Stimulated activated CD8-positive, alpha-beta memory T cell treated with anti-CD3 and anti-CD28 coated beads, Interleukin-15, amount 100 ng/mL, for 4 hours (primary cell): Measurements from ENCODE around the gene NALCN.
"Not testable (repeated sequence)": the region's sequence is repeated elsewhere in the genome, so short reads cannot be mapped to it uniquely, and the experiment has no call there.

Experiments used
- DNase-seq, 2 donors: peaks; one replicate each; pipeline ENCODE4 v3.0.0-alpha.2; 2020; ENCODE audit warnings: low read depth in 2 of 2

NALCN gene

DNA sequence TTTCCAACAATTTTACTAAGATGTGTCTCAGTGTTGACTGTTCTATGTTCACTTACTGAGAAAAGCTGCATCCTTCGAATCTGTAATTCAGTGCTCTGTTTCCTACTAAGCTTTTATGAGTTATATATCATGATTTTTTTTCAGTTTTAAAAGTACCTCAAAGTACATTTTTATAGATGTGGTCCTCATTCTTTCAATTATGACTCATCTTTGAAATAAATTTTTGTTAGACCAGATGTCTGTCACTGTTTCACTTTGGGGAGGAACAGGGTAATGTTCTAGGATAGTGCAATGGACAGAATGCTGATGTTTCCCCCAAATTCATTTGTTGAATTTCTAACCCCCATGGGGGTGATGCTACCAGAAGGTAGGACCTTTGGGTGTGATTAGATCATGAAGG is 74.8 kb downstream of the NALCN start:
- no peak for DNase-seq

DNA sequence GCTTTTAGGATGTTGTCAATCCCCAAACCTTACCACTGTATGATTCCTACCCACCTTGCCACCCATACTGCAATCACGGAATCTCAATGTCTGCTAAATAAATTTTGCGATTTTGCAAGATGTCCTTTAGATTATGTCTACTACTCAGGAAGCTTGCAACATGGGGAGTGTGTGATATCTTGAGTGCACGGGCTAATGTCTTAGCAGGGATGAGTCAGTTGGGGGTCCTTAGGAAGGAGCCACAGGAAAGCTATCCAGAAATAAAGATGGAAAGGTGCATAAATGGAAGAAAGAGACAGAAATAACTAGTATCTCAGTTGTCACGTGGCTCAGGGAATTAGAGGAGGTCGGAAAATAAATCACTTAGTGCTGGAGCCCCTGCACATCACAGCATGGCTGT is 77.1 kb downstream of the NALCN start:
- no peak for DNase-seq

DNA sequence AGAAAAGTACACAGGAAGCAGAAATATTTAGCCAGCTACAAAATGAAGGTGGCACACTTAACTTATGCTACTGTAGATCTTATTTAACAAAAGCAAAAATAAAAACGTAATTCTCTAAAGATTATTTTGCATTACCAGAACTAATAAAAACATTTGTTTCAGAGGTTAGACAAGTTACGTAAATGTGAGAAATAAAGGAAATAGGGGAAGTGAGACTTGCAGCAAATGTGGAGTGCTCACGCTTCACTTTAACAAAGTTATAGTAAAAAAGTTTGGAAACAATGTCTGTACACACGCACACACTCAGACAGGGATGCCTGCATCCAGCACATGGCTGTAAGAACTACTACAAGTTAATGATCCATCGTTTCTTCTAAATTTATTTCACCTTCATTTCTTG is 83.7 kb downstream of the NALCN start:
- no peak for DNase-seq

DNA sequence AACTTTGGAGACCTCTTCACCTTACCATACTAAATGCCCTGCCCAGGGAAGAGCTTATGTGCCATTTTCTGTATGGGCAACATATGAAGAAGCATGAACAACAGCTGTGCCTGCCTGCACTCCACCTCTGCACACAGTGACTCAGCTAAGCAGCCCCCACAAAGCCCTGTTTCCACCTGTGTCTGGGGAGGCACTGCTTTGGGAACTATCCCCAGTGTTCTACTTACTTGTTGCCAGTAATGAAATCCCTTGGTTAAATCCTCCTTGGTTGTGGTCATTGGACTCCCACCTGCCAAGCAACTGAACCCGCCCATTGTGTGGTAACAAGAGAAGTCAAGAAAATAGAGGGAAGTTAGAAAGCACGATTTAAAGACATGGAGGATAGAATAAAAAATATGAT is 84.6 kb downstream of the NALCN start:
- no peak for DNase-seq

DNA sequence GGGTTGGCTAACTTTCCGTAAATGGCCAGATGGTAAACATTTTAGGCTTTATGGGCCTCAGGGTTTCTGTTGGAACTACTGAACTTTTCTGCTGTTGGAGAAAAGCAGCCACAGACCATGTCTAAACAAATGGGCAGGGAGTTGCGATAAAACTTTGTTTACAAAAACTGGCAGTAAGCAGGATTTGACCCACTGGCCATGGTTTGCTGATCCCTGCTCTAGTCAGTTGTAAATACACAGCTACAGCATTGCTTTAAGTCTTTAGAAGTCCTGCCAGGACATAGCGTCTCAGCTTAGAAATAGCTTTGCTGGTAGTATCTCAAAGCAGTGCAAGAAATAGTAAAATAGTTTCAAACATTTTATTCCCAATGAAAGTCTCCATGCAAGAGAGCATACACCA is 88.4 kb downstream of the NALCN start:
- DNase-seq: no peak

DNA sequence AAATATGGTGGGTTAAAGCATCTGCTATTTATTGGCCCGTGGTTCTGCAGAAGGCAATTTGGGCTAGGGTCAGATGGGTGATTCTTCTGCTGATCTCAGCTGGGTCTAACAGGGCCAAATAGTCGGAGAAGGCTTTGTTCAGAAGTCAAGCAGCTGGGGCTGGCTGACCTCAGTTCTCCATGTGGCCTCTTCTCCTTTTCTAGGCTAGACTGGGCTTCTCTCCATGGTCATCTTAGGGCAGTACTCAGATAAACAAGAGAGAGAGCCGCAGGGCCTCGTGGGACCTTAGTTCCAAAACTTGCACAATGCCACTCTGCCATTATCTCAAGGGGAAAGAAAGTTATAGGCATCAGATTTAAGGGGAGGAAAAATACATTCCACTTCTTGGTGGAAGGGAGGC is 89.6 kb downstream of the NALCN start:
- no peak for DNase-seq

DNA sequence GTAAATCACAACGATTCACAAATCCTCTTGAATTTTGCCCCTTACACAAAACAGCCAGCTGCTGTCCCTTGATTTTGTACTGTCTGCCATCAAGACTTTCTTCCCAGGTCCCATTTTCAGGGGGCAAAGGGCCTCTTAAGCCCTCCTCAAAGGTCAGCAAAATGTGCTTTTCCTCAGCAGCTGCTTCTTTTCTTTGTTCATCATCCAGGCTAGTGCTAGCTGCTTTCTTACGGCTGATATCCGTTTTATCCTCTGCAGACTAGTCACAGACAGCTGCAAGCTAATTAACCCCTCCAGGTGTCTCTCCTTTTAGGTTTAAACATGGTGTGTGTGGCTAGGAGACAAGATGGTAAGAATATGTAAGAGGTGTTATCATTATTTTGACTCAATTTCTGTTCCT is 90.9 kb downstream of the NALCN start:
- DNase-seq: no peak

DNA sequence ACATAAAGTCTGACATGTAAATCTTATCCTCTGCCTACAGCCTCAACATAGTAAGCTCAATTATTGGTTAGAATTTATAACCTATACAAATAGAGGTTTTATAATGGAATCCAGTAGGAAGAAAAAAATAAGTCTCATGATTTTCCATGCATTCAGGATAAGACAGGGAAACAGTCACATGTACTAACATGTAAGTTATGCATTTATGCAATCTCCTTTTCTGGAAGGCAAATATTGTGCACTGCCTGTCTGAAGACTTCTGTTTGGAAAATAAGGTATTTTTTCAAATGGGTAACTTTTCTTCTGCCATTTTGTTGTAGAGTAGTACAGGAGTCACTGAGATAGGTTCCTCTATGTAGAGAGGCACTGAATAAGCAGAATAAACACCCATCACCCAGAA is 92.7 kb downstream of the NALCN start:
- no peak for DNase-seq

DNA sequence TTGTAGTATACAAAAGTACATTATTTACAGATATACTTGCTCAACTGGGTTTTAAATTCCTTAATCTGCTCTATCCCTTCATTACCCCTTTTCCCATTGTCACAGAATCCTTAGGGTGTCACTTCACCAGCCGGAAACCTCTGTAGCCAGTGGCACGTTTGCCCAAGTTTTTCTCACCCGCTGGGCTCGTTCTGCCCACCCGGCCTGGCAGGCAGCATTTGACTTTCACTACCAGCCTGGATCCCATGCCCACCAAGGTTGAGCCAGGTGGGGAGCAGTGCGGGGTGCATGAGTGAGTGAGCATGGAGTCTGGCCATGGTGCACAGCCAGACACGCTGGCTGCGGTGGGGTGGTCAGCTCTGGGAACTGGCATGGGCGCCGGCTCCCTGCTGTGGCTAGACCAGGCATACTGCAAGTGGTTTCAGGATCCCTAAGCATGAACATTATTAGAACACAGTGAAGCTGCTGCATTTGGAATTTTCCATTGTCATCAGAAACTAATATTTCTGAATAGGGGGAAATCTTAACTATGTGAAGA is 98.3 kb downstream of the NALCN start:
- no peak for DNase-seq

DNA sequence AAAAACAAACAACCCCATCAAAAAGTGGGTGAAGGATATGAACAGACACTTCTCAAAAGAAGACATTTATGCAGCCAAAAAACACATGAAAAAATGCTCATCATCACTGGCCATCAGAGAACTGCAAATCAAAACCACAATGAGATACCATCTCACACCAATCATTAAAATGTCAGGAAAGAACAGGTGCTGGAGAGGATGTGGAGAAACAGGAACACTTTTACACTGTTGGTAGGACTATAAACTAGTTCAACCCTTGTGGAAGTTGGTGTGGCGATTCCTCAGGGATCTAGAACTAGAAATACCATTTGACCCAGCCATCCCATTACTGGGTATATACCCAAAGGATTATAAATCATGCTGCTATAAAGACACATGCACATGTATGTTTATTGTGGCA is 102.8 kb downstream of the NALCN start:
- not testable (repeated sequence) for DNase-seq

DNA sequence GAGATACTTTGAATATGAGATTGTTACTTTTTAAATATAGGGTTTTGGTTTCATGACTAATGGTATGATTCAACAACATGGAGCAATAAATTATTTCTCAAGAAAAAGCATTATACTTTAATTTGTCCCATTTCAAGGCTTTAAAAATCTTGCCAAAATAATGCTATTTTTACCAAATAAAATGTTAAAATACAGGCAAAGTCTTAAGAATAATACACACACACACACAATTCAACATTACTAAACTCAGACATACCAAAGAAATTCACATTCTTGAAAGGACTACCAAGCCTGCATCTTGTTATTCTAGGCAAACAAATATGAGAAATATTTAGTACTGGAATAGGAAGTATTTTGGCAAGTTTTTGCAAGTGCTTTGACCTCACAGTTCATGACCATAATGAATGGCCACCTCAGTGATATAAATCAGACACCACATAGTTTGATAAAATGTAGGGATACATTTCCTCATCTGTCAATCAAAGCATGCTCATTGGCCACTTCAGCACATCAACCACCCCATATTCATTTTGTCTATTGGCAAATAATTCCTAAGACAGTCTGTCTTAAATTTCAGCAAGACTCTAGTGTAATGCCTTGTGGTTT is 107.2 kb downstream of the NALCN start:
- DNase-seq: no peak

DNA sequence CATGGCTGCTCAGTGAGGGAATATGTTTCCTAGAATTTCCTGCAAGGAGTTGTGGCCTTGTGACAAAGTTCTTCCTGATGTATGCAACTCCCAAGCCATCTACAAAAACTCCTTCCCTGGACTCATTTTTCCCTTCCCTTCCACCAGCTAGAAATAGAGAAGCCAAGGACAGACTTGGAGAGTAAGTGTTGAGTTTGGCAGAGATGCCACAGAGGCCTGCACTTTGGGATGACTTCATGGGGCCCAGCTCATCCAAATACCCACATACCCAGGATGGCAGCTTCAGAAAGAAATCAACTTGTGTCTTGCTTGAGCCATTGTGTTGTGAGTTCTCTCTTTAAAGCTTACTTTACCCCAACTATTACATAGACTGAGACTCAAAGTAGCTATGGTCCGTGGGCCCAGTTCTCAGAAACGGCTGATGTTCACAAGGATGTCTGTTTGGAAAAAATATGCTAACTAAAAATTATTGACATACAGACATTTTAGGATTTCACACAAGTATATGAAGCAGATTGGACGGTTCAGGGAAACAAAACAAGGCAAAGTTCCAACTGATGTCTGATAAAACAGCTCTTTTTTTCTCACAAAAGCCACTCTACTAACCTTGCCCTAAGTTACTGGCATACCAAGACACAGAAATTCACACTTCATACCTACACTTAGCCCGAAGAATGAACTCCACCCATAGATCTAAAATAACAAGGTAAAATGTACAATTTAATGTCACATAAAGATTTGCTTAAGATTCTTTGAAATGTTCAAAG is 107.9 kb downstream of the NALCN start:
- no peak for DNase-seq

DNA sequence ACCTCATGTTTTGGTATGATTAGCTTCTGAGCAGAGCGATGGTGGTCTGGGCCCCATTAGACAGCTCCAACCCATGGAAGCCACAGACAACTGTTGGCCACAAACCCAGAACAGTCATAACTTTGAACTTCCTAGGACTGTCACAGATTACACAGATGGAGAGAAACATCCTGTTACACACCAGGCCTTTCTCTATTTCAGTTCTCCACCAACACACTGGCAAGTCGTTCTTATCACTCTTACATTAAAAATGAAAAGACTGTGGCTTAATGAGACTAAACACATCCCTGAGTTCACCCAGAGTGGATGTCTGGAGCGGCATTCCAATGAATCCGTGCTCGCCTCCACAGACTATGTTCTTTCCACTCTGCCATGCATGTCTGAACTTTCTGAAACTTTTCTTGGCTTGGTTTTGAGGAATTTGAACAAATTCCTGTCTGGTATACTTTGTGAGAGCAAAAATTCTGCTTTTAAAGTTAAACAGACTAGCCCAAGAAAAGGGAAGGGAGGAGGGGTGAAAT is 109.1 kb downstream of the NALCN start:
- DNase-seq: no peak

DNA sequence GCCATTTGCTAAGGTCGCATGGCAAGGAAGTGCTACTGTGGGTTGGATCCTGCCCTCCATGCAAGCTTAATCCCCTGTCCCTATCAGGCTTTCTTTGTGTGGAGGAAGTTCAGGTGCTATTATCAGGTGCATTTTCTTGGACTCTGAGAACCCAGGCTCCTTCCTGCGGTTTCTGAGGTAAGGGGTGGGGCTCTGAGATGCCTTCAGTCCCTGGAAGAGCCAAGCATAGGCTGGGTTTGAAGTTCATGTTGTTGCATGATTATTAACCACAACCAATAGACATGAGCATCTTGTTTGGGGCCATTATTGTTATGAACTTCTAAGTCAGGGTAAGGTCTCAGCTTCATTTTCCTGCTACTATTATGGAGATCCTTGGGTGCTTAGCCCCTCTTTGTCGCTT is 109.5 kb downstream of the NALCN start:
- DNase-seq: no peak

DNA sequence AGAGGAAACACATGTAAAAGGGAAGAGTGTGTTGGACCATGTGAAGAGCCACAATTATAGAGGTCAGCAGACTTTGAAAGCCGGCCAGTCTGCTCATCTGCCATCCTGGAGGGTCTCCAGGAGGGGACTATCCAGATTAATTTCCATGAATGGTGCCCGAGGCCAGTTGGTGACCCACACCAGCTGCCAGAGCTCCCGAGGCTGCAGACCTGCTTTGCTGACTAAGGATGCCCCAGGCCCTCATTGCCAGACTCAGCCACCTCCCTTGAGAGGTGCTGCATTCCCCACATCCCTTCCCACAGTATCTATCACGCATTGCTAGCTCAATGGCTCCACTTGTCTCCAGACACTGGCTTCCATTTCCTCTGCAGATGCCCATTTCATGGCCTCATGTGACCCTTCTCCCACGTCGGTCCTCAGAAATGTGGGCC is 110.3 kb downstream of the NALCN start:
- no peak for DNase-seq

DNA sequence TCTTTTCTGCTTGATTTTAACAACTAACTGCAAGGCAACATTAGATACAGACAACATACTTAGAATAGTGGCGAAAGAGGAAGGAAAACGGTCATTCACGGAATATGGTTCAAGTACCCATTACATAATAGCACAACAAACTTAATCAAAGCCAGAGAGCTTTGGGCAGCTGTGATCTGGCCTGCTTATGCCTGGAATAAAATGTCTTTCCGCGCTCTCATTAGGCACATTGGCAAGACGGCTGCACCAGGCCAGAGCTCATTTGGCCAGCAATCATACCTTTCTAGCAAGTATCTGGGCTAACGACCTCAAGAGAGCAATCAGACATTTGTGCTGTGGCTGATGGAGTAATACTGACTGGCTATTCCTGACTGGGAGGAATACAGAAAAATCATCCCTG is 112.8 kb downstream of the NALCN start:
- no peak for DNase-seq

DNA sequence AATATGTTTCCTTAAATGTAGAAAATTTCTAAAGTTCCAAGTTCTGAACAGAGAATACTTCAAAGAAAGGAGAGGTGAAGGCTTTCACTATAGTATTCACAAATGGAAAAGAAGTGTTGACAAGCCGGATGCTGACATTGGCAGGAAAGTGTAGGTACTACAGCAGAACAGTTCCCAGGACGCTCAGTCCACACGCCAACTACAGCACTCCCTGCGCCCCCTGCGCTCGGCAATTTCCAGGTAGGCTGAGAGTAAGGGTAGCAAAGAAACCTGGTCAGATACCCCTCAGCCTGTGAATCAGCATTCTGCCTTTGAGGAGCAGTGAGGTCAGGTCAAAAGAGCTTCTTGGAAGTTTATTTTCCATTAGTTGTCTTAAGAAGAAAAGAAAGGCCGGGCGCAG is 115.3 kb downstream of the NALCN start:
- no peak for DNase-seq

DNA sequence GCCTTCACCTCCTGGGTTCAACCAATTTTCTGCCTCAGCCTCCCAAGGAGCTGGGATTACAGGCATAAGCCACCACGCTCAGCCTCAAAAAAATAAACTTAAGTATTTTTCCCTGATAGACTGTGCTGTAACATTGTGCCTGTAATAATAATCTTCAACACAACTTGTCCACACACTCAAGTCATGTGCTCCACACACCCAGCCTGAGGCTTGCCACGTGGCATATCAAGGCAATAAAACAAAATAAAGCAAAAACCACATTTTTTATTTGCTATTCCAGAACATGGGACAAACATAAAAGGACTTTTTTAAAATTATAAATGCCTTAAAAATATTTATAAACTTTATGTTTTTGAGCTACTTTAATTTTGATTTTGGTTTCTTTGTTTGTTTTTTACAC is 115.8 kb downstream of the NALCN start:
- no peak for DNase-seq

DNA sequence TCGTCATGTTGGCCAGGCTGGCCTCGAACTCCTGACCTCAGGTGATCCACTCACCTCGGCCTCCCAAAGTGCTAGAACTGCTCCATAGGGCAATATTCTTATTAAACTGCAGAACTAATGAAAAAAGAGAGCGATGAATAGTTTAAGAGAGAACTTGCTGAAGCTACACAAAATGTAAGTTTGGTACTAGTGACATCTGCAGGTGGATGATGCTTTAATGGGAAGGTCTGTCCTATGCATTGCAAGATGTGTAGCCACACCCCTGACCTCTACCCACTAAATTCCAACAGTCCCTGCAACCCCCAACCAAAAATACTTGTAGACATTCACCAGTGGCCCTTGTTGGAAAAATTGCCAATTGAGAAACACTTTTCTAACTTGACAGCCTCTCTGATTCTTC is 117.8 kb downstream of the NALCN start:
- no peak for DNase-seq

DNA sequence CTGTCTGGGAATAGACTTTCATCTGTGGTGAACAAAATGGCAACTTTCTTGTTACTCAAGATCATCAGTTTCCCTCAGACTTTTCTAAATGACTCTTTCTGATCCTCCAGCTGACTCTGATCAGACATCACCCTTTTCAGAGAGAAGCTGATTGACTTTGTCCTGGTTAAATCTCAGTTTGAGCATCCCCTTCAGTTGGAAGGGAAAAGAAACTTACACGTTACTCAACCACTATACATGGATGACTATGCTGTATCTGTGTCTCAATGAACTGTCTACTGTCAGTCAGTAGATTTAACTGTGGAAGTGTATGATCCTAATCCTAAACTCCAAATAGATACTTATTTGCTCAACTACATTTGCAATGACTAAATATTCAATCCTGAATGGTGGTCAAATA is 118.5 kb downstream of the NALCN start:
- no peak for DNase-seq

DNA sequence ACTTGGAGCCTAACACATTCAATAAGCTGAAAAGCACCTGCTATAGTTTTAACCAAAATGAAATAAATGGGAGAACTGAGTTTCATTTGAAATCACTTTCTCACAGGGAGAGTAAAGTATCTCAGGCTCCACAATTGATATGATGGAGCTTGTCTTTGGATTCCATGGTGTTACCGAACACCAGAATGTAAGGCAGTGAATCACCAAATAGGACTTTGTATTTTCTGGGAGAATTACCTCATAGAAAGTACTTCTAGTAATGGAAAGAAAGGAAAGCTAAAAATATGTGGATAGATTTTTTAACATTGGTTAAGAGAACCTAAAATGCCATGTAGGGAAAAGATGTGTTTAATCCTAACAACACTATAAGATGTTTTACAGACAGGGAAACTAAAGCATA is 123.6 kb downstream of the NALCN start:
- no peak for DNase-seq

DNA sequence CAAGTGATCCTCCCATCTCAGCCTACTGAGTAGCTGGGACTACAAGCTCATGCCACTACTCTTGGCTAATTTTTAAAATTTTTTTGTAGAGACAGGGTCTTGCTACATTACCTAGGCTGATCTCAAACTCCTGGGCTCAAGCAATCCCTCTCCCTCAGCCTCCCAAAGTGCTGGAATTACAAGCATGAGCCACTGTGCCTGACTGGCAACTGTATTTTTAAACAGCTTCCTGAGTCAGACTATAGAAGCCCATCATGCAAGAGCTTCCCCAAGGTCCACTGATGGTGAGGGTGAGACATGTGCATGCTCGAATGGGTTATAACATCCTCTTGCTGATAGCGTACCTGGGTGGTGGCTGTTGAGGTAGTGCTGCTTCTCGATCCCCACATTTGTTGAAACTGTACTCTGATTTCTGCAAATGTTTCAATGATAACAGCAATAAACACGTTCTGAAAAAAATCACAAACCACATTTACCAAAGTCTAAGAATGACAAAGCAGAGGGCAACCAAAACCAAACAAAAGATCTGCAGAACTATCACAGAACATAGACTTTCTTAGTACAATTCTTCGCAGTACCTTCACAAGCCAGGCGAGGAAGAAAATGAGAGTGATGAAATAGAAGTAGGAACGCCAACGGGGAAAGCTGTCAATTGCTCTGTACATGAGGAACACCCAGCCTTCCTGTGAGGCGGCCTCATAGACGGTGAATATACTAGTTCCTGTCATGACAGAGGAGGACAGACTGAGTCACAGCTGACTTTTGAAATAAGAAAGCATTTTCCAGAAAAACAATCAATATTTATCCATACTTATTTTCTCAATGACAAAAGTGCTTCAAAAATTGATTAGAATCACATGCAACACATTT is 124.4 kb downstream of the NALCN start:
- no peak for DNase-seq
